WTC11 (cell line): ENCODE data around the gene TMF1. TPM values are rescaled to one million over a fixed set of nuclear protein-coding genes. Genes with fewer than 3 reads are reported as not detected.

Experiments used
- ATAC-seq: fragments of 200-7000 bp; cut with Tn5 transposase; 2 replicates; pipeline ENCODE4 v1.10.0; 2021; ENCODE audit warnings: mild to moderate bottlenecking, moderate library complexity
- CTCF ChIA-PET: fragments of 300-600 bp; sonication (Branson Sonifier 250); formaldehyde crosslinking; loops from one replicate; lab custom pipeline; 2021; ENCODE audit warnings: antibody characterized with exemption; lab: Charles Lee
- POLR2A ChIA-PET: fragments of 350-600 bp; sonication (Branson Sonifier 250); formaldehyde crosslinking; loops from one replicate; lab custom pipeline; 2021; ENCODE audit warnings: antibody characterized with exemption; lab: Charles Lee
- DNase-seq: peaks from one replicate; pipeline ENCODE4 v3.0.0; 2021; ENCODE audit warnings: low spot score
- H3K27ac Mint-ChIP-seq: 2 replicates; pipeline ENCODE4 v1.8.0; 2021; ENCODE audit warnings: mixed read lengths
- H3K27me3 Mint-ChIP-seq: 2 replicates; pipeline ENCODE4 v1.8.0; 2021; ENCODE audit warnings: low read depth, mild to moderate bottlenecking, moderate library complexity, mixed read lengths
- H3K36me3 Mint-ChIP-seq: 2 replicates; pipeline ENCODE4 v1.8.0; 2021; ENCODE audit warnings: mixed read lengths
- H3K4me1 Mint-ChIP-seq: 2 replicates; pipeline ENCODE4 v1.8.0; 2022; ENCODE audit warnings: mixed read lengths
- H3K4me3 Mint-ChIP-seq: 2 replicates; pipeline ENCODE4 v1.8.0; 2021; ENCODE audit warnings: mild to moderate bottlenecking, moderate library complexity, mixed read lengths
- H3K9me3 Mint-ChIP-seq: 2 replicates; pipeline ENCODE4 v1.8.0; 2021; ENCODE audit warnings: mixed read lengths
- ATF2 ChIP-seq: sonication (generic); formaldehyde crosslinking; IDR thresholded peaks from 2 replicates; pipeline ENCODE4 v1.8.1; 2022; ENCODE audit warnings: low read depth, missing genetic modification reagents, borderline replicate concordance
- ATF6 ChIP-seq: sonication (generic); formaldehyde crosslinking; IDR thresholded peaks from 2 replicates; pipeline ENCODE4 v1.8.1; 2023; ENCODE audit warnings: mild to moderate bottlenecking, missing genetic modification reagents
- FOXP1 ChIP-seq: sonication (generic); formaldehyde crosslinking; IDR thresholded peaks from 2 replicates; pipeline ENCODE4 v1.8.0; 2022; ENCODE audit warnings: missing genetic modification reagents, mild to moderate bottlenecking, moderate library complexity, borderline replicate concordance
- GABPB1 ChIP-seq: sonication (generic); formaldehyde crosslinking; IDR thresholded peaks from 2 replicates; pipeline ENCODE4 v1.8.1; 2023; ENCODE audit warnings: mild to moderate bottlenecking, missing genetic modification reagents
- IRF1 ChIP-seq: sonication (generic); formaldehyde crosslinking; IDR thresholded peaks from 2 replicates; pipeline ENCODE4 v1.8.0; 2023; ENCODE audit warnings: missing genetic modification reagents
- JUN ChIP-seq: sonication (generic); formaldehyde crosslinking; IDR thresholded peaks from 2 replicates; pipeline ENCODE4 v1.8.0; 2023; ENCODE audit warnings: mild to moderate bottlenecking, missing genetic modification reagents
- MAX ChIP-seq: sonication (generic); formaldehyde crosslinking; IDR thresholded peaks from 2 replicates; pipeline ENCODE4 v1.8.0; 2022; ENCODE audit warnings: mild to moderate bottlenecking, missing genetic modification reagents
- MYBL2 ChIP-seq: sonication (generic); formaldehyde crosslinking; IDR thresholded peaks from 2 replicates; pipeline ENCODE4 v1.8.1; 2023; ENCODE audit warnings: mild to moderate bottlenecking, moderate library complexity, missing genetic modification reagents
- NFATC4 ChIP-seq: fragments of 250-450 bp; sonication (Bioruptor Pico); IDR thresholded peaks from 2 replicates; pipeline ENCODE4 v1.9.0; 2021; ENCODE audit warnings: mild to moderate bottlenecking
- NR2C2 ChIP-seq: sonication (generic); formaldehyde crosslinking; IDR thresholded peaks from 2 replicates; pipeline ENCODE4 v1.8.0; 2022; ENCODE audit warnings: mild to moderate bottlenecking, missing genetic modification reagents
- PRDM15 ChIP-seq: sonication (generic); formaldehyde crosslinking; IDR thresholded peaks from 2 replicates; pipeline ENCODE4 v1.8.0; 2022; ENCODE audit warnings: missing genetic modification reagents
- TP53 ChIP-seq: sonication (generic); formaldehyde crosslinking; IDR thresholded peaks from 2 replicates; pipeline ENCODE4 v1.8.1; 2023; ENCODE audit warnings: mild to moderate bottlenecking, missing genetic modification reagents
- USF2 ChIP-seq: sonication (generic); formaldehyde crosslinking; IDR thresholded peaks from 2 replicates; pipeline ENCODE4 v1.8.1; 2023; ENCODE audit warnings: mild to moderate bottlenecking, missing genetic modification reagents, moderate library complexity
- ZBTB43 ChIP-seq: sonication (generic); formaldehyde crosslinking; IDR thresholded peaks from 2 replicates; pipeline ENCODE4 v1.8.1; 2023; ENCODE audit warnings: mild to moderate bottlenecking, missing genetic modification reagents
- ZNF416 ChIP-seq: fragments of 250-450 bp; sonication (Bioruptor Pico); IDR thresholded peaks from 2 replicates; pipeline ENCODE4 v1.9.0; 2021; ENCODE audit warnings: mild to moderate bottlenecking, inconsistent platforms
- ZNF671 ChIP-seq: fragments of 250-450 bp; sonication (Bioruptor Pico); IDR thresholded peaks from 2 replicates; pipeline ENCODE4 v1.8.0; 2021; ENCODE audit warnings: mild to moderate bottlenecking
- total RNA-seq: library from RNA; stranded (reverse); gene quantifications from 3 replicates; pipeline ENCODE4 v1.2.3, GENCODE V29; 2021
- TF ChIP-seq, protein P1 (sequence below): fragments of 250-450 bp; sonication (Bioruptor Pico); IDR thresholded peaks from 2 replicates; pipeline ENCODE4 v1.9.0; 2021; ENCODE audit warnings: mild to moderate bottlenecking, borderline replicate concordance
- TF ChIP-seq, protein P2 (sequence below): fragments of 250-450 bp; sonication (Bioruptor Pico); IDR thresholded peaks from 2 replicates; pipeline ENCODE4 v1.9.0; 2021; ENCODE audit warnings: mild to moderate bottlenecking
- TF ChIP-seq, protein P3 (sequence below): fragments of 250-450 bp; sonication (Bioruptor Pico); IDR thresholded peaks from 2 replicates; pipeline ENCODE4 v1.8.0; 2021; ENCODE audit warnings: mild to moderate bottlenecking

The TMF1 gene
- total RNA-seq, 1 experiment from 2014 or later, result 23.9 TPM

DNA sequence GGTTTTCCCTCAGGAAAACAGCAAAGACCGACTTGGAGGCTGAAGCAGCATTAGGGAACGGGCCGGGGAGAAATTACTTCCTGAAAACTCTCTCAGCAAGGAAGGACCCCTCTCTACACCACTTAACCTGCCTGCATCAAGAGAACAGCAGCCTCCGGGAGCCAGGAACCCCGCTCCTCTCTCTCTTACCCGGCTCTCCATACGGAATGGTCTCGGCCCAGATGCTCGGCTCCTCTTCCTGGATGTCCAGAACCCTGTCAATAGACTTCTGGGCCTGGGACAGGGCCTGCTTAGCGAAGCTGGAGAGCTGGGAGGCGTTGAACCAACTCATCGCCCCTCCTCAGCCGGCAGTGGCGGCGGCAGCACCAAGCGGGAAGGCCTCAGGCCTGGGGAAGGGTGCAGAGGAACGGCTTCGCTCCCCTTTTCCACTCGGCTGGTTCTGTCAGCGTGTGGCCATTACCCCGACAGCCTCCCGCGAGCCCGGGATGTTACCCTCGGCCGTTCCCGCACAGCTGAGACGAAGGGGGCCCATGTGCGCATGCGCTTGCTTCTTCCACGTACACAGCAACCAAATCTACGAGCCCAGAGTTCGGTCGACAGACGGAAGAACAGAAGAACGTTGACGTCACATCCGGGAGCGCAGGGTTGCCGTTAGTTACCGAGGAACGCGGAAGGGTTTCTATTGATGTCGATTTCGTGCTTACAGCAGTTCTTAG lies at the start of gene TMF1 (continued):
- TF ChIP-seq NR2C2 (CRISPR knock-in tag) (no peak), ZNF671 (no peak), GABPB1 (CRISPR knock-in tag) (peak; percentile 67), MYBL2 (CRISPR knock-in tag) (no peak)

- ChIA-PET CTCF (interaction anchor here (0.9 kb wide), 1 partner anchor 22 kb away, joined by 5 read pairs; no protein-coding TSS in a partner anchor), POLR2A (no interaction called here)
- no peaks in the 10 kb centered on the region for H3K9me3 Mint-ChIP-seq
- TF ChIP-seq, protein P1, sequence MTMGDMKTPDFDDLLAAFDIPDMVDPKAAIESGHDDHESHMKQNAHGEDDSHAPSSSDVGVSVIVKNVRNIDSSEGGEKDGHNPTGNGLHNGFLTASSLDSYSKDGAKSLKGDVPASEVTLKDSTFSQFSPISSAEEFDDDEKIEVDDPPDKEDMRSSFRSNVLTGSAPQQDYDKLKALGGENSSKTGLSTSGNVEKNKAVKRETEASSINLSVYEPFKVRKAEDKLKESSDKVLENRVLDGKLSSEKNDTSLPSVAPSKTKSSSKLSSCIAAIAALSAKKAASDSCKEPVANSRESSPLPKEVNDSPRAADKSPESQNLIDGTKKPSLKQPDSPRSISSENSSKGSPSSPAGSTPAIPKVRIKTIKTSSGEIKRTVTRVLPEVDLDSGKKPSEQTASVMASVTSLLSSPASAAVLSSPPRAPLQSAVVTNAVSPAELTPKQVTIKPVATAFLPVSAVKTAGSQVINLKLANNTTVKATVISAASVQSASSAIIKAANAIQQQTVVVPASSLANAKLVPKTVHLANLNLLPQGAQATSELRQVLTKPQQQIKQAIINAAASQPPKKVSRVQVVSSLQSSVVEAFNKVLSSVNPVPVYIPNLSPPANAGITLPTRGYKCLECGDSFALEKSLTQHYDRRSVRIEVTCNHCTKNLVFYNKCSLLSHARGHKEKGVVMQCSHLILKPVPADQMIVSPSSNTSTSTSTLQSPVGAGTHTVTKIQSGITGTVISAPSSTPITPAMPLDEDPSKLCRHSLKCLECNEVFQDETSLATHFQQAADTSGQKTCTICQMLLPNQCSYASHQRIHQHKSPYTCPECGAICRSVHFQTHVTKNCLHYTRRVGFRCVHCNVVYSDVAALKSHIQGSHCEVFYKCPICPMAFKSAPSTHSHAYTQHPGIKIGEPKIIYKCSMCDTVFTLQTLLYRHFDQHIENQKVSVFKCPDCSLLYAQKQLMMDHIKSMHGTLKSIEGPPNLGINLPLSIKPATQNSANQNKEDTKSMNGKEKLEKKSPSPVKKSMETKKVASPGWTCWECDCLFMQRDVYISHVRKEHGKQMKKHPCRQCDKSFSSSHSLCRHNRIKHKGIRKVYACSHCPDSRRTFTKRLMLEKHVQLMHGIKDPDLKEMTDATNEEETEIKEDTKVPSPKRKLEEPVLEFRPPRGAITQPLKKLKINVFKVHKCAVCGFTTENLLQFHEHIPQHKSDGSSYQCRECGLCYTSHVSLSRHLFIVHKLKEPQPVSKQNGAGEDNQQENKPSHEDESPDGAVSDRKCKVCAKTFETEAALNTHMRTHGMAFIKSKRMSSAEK (CRISPR knock-in tag), result no peak
- TF ChIP-seq ATF2 (CRISPR knock-in tag), result no peak
- TF ChIP-seq MAX, result no peak
- TF ChIP-seq JUN (CRISPR knock-in tag), result no peak
- no peak for TF ChIP-seq ATF6 (CRISPR knock-in tag)
- TF ChIP-seq FOXP1 (CRISPR knock-in tag), result no peak
- no peak for TF ChIP-seq USF2
- no peak for TF ChIP-seq IRF1 (CRISPR knock-in tag)
- no peak for TF ChIP-seq ZNF416
- TF ChIP-seq ZBTB43 (CRISPR knock-in tag), result no peak
- TF ChIP-seq NFATC4, result no peak
- TF ChIP-seq, protein P2, sequence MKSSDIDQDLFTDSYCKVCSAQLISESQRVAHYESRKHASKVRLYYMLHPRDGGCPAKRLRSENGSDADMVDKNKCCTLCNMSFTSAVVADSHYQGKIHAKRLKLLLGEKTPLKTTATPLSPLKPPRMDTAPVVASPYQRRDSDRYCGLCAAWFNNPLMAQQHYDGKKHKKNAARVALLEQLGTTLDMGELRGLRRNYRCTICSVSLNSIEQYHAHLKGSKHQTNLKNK (CRISPR knock-in tag), result no peak
- TF ChIP-seq, protein P3, sequence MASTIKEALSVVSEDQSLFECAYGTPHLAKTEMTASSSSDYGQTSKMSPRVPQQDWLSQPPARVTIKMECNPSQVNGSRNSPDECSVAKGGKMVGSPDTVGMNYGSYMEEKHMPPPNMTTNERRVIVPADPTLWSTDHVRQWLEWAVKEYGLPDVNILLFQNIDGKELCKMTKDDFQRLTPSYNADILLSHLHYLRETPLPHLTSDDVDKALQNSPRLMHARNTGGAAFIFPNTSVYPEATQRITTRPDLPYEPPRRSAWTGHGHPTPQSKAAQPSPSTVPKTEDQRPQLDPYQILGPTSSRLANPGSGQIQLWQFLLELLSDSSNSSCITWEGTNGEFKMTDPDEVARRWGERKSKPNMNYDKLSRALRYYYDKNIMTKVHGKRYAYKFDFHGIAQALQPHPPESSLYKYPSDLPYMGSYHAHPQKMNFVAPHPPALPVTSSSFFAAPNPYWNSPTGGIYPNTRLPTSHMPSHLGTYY (CRISPR knock-in tag), result no peak
- no peak for TF ChIP-seq TP53 (CRISPR knock-in tag)
- no peak for TF ChIP-seq PRDM15 (CRISPR knock-in tag)
Measured at GRCh38 chr3:69099576-69099975, 47.4 kb upstream of the TMF1 start.

More at GRCh38 chr3:69099576-69099975, 47.4 kb upstream of the TMF1 start:
- ATAC-seq, result no peak
- H3K27me3 Mint-ChIP-seq, result no peaks in the 10 kb centered on the region
- DNase-seq, result no peak
- peaks cover 11% of the 10 kb centered on the region for H3K36me3 Mint-ChIP-seq
- H3K27ac Mint-ChIP-seq, result no peak overlapping the region
- H3K4me1 Mint-ChIP-seq, result peaks cover 17% of the 10 kb centered on the region
- no peak overlapping the region for H3K4me3 Mint-ChIP-seq
